ENCODE results near the gene TPM3.

The TPM3 gene

GRCh38 chr1:154171223-154171583, 20.7 kb downstream of the TPM3 start:
- TF ChIP-seq, protein P1, sequence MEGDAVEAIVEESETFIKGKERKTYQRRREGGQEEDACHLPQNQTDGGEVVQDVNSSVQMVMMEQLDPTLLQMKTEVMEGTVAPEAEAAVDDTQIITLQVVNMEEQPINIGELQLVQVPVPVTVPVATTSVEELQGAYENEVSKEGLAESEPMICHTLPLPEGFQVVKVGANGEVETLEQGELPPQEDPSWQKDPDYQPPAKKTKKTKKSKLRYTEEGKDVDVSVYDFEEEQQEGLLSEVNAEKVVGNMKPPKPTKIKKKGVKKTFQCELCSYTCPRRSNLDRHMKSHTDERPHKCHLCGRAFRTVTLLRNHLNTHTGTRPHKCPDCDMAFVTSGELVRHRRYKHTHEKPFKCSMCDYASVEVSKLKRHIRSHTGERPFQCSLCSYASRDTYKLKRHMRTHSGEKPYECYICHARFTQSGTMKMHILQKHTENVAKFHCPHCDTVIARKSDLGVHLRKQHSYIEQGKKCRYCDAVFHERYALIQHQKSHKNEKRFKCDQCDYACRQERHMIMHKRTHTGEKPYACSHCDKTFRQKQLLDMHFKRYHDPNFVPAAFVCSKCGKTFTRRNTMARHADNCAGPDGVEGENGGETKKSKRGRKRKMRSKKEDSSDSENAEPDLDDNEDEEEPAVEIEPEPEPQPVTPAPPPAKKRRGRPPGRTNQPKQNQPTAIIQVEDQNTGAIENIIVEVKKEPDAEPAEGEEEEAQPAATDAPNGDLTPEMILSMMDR (IDR thresholded peaks at IDR 0.05; ENCODE audit: low read depth, low read length, missing control alignments): no peak
- no peak overlapping the region for H3K4me3 ChIP-seq (ENCODE audit: low read depth, low read length)
- no peak for DNase-seq (ENCODE audit: low read depth)

GRCh38 chr1:154170547-154171222, 21.2 kb downstream of the TPM3 start:
- TF ChIP-seq, protein P1 (IDR thresholded peaks at IDR 0.05; ENCODE audit: low read depth, low read length, missing control alignments): no peak

GRCh38 chr1:154167461-154167860, 24.4 kb downstream of the TPM3 start:
- TF ChIP-seq, protein P1 (IDR thresholded peaks at IDR 0.05; ENCODE audit: low read depth, low read length, missing control alignments): no peak
- H3K4me3 ChIP-seq (ENCODE audit: low read depth, low read length): no peak overlapping the region
- no peak for DNase-seq (ENCODE audit: low read depth)

More at GRCh38 chr1:154170547-154171222, 21.2 kb downstream of the TPM3 start:
- H3K4me3 ChIP-seq (ENCODE audit: low read depth, low read length): no peak overlapping the region
- peak; percentile 37 for DNase-seq (ENCODE audit: low read depth)

- TF ChIP-seq, protein P1 (IDR thresholded peaks at IDR 0.05; ENCODE audit: low read depth, low read length, missing control alignments): no peak
- DNase-seq (ENCODE audit: low read depth): no peak
- H3K4me3 ChIP-seq (ENCODE audit: low read depth, low read length): no peak overlapping the region
These were observed 25.7 kb downstream of the TPM3 start for GRCh38 chr1:154166207-154166606.

DNA sequence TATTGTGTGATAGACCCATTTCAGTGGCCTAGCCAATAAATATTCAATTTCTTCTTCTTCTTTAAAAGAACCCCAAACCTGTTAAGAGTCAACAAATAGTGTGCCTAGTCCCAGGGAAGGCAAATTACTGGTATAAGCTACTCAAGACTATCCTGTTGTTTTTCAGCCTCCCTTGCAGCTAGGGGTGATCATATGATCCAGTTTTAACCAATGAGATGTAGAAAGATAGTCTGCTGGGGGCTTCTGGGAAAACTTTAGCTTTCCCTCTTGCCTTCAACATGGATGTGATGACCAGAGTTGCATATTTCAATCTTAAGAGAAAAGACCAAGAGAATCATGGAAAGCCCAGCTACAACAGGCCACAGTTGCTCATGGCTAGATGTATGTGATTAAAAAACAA, 32.3 kb downstream of the TPM3 start:
- H3K4me3 ChIP-seq (ENCODE audit: low read depth, low read length): no peak overlapping the region
- no peak for DNase-seq (ENCODE audit: low read depth)

GRCh38 chr1:154158307-154159125, 33.4 kb downstream of the TPM3 start:
- no peak overlapping the region for H3K4me3 ChIP-seq (ENCODE audit: low read depth, low read length)
- TF ChIP-seq, protein P1 (IDR thresholded peaks at IDR 0.05; ENCODE audit: low read depth, low read length, missing control alignments): no peak
- peak; percentile 31 for DNase-seq (ENCODE audit: low read depth)

More for the DNA sequence above, 32.3 kb downstream of the TPM3 start:
- TF ChIP-seq, protein P1 (IDR thresholded peaks at IDR 0.05; ENCODE audit: low read depth, low read length, missing control alignments): no peak
